ENCODE results near the gene OPHN1.

OPHN1 gene

GRCh38 chrX:68203211-68203610 lies 230.1 kb downstream of the OPHN1 start:
- no peak overlapping the region for H3K4me3 ChIP-seq (ENCODE audit: low read depth, low read length)
- TF ChIP-seq CTCF (IDR thresholded peaks at IDR 0.05; ENCODE audit: borderline replicate concordance, insufficient read depth, low read depth, low read length) = no peak

- no peak for TF ChIP-seq CTCF (IDR thresholded peaks at IDR 0.05; ENCODE audit: borderline replicate concordance, insufficient read depth, low read depth, low read length)
- no peak overlapping the region for H3K4me3 ChIP-seq (ENCODE audit: low read depth, low read length)
These were observed 234.0 kb downstream of the OPHN1 start for GRCh38 chrX:68199062-68199848.

- H3K4me3 ChIP-seq (ENCODE audit: low read depth, low read length) = no peak overlapping the region
- peak; percentile 62 for TF ChIP-seq CTCF (IDR thresholded peaks at IDR 0.05; ENCODE audit: borderline replicate concordance, insufficient read depth, low read depth, low read length)
These were observed 236.1 kb downstream of the OPHN1 start for GRCh38 chrX:68196939-68197791.

GRCh38 chrX:68195561-68195960 lies 237.7 kb downstream of the OPHN1 start:
- no peak for TF ChIP-seq CTCF (IDR thresholded peaks at IDR 0.05; ENCODE audit: borderline replicate concordance, insufficient read depth, low read depth, low read length)
- no peak overlapping the region for H3K4me3 ChIP-seq (ENCODE audit: low read depth, low read length)

GRCh38 chrX:68193786-68194185 lies 239.5 kb downstream of the OPHN1 start:
- TF ChIP-seq CTCF (IDR thresholded peaks at IDR 0.05; ENCODE audit: borderline replicate concordance, insufficient read depth, low read depth, low read length) = no peak

GRCh38 chrX:68193234-68193633 lies 240.1 kb downstream of the OPHN1 start:
- no peak for TF ChIP-seq CTCF (IDR thresholded peaks at IDR 0.05; ENCODE audit: borderline replicate concordance, insufficient read depth, low read depth, low read length)
- no peak overlapping the region for H3K4me3 ChIP-seq (ENCODE audit: low read depth, low read length)

More at GRCh38 chrX:68193786-68194185, 239.5 kb downstream of the OPHN1 start:
- H3K4me3 ChIP-seq (ENCODE audit: low read depth, low read length) = no peak overlapping the region

All from GM12875 (cell line).